ACHN (cell line): ENCODE data around the gene C17orf100.
"Not testable (repeated sequence)": the region's sequence is repeated elsewhere in the genome, so short reads cannot be mapped to it uniquely, and the experiment has no call there.

Source experiments
- DNase-seq: peaks from one replicate; pipeline ENCODE4 v3.0.0-alpha.2; 2015
- in situ Hi-C: cut with HindIII; loops from 2 replicates; pipeline ENCODE4 v1.10.0; 2017; ENCODE audit warnings: low sequenced_read_pairs, low pct_ligation_motif_present, low pct_unique_long_range_greater_than_20kb

C17orf100 gene

DNA sequence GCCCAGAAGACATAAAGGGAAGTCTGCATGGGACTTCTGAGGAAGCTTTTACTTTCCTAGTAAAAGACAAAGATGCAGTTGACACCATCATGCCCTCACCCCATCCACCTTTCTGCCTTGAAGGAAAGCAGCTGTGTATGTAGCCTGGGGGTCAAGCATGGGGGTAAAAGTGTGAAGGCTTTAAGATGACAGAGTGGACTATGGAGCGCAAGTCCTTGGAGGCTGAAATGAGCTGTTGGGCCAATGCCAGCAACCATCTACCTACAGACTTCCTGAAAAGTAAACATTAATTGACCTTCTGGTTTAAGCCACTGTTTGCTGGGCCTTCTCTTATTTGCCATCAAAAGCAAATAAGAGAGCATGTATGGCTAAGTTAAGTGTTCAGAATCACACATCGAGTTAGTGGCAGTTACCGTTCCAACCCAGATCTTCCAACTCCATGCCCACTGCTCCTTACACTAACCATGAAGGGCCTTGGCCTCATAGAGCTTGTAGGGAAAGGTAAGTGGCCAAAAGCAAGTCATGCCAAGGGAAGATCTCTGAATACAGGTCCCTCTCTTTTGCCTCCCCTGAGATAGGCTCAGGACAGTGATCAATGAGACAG, 31.6 kb downstream of the C17orf100 start:
- in situ Hi-C loops, result no loop called here
- no peak for DNase-seq

- in situ Hi-C loops, result no loop called here
Measured at GRCh38 chr17:6683730-6684459, 32.3 kb downstream of the C17orf100 start.

DNA sequence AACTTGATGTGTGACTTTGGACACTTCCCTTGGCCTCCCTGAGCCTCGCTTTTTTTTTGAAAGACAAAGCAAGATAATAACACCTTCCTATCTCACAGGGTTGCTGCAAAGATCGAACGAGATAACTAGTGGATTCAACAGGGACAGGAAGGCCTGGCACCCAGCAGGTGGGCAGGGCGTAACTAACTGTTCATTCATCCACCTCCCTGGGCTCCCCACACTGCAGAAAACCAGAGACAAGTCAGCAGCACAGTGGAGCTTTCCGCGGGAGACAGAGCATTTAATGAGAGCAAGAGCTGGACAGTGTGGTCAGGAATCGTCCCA, 32.9 kb downstream of the C17orf100 start:
- in situ Hi-C loops, result no loop called here
- no peak for DNase-seq

More at GRCh38 chr17:6683730-6684459, 32.3 kb downstream of the C17orf100 start:
- no peak for DNase-seq

DNA sequence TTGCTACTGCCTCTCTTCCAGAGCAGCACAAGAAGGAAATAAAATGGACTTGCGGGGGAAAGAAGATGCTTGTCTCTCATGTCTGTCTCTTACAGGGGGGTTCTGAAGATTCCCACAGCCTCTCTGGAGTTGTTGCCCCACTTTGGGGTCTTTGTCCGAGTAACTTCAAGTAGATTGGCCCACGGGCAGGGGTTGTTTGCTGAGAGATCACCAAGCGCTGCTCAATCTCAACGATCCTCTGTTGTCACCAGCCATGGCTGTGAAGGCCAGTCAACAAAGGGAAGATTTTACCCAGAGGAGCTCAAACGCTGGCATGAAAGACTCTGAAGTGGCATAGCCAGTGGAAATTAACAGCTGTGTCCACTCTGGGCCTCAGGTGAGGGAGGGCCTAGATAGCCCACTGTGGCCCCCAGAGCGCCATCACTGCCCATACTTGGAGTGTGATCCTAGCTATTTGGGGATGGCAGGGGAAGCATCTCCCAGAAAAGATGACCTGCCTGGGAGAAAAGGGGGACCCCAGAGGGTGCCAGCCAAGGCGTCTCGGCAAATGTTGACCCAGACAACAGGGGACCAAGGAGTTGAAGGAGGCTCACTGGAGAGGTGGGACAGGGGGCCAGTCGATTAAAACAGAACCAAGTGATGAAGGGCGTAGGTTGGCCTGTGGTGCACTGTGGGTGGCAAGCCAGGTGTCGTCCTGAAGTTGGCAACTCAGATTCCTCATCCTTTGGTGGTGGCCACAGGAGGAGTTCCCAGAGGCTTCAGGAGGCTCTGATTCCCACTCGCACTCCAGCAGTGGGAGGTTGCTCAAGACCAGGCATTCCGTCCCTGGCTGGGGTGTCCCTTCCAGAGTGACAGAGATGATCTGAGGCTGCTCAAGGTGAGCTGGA, 33.6 kb downstream of the C17orf100 start:
- in situ Hi-C loops, result no loop called here
- DNase-seq, result no peak

DNA sequence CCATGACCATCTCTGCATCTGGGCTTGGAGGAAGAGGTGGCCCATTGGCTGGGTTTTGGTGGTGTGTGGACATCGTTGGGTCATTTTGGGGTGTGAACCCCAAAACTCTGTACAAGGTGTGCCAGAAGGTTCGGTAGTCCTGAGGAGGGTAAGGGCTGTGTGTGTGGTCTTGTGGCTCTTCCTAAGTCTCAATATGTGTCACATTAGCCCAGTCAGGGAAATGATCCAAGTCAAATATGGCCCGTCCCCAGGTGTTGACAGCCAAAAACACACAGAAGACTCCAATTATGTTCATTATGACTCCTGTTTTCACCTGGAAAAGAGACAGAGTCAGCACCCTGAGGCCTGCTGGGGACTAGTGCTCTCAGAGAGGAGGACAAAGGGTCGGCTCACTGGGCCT, 34.5 kb downstream of the C17orf100 start:
- in situ Hi-C loops, result no loop called here
- no peak for DNase-seq

- DNase-seq, result no peak
- in situ Hi-C loops, result no loop called here
Measured at GRCh38 chr17:6688944-6689343, 37.4 kb downstream of the C17orf100 start.

DNA sequence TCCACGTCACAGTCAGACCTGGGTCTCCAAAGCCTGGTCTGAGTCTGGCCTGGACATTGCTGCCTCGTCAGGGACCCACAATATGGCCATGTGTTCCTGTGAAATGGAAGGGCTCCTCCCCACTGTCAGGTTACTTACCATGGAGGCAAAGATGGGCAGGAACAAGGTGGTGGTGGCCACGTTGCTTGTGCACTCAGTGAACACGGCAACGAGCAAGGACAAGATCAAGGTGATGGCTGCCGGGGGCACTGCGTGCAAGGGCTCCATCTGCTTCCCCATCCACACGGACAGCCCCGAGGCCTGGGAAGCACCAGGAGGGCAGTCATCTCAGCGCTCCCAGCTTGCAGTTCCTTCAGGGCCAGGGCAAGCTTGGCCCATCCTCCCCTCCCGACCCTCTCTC, 39.1 kb downstream of the C17orf100 start:
- DNase-seq, result no peak
- in situ Hi-C loops, result no loop called here

- no peak for DNase-seq
Measured at GRCh38 chr17:6691546-6691945, 40.0 kb downstream of the C17orf100 start.

GRCh38 chr17:6691958-6692357, 40.4 kb downstream of the C17orf100 start:
- in situ Hi-C loops, DNase-seq: not testable (repeated sequence)

More at GRCh38 chr17:6691546-6691945, 40.0 kb downstream of the C17orf100 start:
- in situ Hi-C loops, result no loop called here

DNA sequence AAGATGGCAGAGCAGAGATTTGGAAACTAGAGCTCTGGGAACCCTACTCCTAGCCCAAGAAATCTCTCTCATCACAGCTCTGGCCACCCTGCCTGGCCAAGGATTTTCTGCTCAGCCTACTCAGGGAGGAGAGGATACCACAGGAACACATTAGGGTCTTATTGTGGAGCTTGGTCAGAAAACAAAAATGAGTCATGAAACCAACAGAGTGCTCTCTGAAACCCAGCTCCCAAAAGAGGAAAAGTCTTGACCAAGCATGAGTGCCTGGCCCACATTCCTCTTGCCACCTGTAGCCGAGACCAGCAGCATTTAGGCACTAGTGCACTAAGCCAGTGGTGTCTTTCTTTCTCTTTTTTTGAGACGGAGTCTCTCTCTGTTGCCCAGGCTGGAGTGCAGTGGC, 43.5 kb downstream of the C17orf100 start:
- no peak for DNase-seq
- in situ Hi-C loops, result no loop called here

GRCh38 chr17:6695565-6695964, 44.0 kb downstream of the C17orf100 start:
- in situ Hi-C loops, result no loop called here
- no peak for DNase-seq

- in situ Hi-C loops, result no loop called here
- DNase-seq, result no peak
Measured at GRCh38 chr17:6696906-6697305, 45.3 kb downstream of the C17orf100 start.

GRCh38 chr17:6698004-6698403, 46.4 kb downstream of the C17orf100 start:
- no peak for DNase-seq
- in situ Hi-C loops, result no loop called here

- in situ Hi-C loops, result no loop called here
- DNase-seq, result no peak
Measured at GRCh38 chr17:6699997-6700947, 48.7 kb downstream of the C17orf100 start.

DNA sequence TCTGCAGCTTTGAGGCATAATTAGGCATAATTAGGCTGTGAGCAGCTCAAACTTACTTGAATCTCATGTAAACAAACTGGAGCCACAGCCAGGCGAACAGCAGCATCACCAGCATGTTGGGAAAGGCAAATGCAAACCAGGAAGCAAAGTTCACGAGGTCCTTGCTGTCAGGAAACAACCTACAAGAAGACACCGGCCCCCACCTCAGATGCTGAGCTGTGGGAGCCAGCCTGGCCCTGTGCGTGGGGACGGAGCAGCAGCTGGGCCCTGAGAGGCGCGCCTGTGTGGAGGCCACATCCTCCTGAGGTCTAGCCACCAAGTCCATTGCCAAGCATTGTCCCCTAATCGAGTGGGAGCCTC, 49.4 kb downstream of the C17orf100 start:
- no peak for DNase-seq
- in situ Hi-C loops, result no loop called here

GRCh38 chr17:6701719-6702118, 50.2 kb downstream of the C17orf100 start:
- in situ Hi-C loops, result no loop called here
- peak; percentile 54 for DNase-seq

- no peak for DNase-seq
- in situ Hi-C loops, result no loop called here
Measured at GRCh38 chr17:6702567-6703215, 51.1 kb downstream of the C17orf100 start.
